Measurements from ENCODE around the gene CLBA1. TPM values are rescaled to one million over a fixed set of nuclear protein-coding genes. Genes with fewer than 3 reads are reported as not detected.

The CLBA1 gene
- polyA plus RNA-seq, 2 of the 4 experiments (the other 2 are of a cell fraction) = 11.5 to 12.0 TPM

GRCh38 chr14:104954746-104955395 lies 30.7 kb upstream of the CLBA1 start:
- no peak for FAIRE-seq
- H3K4me3 ChIP-seq = no peak overlapping the region
- no peak overlapping the region for H3K27ac ChIP-seq
- no peaks in the 10 kb centered on the region for H3K9me3 ChIP-seq
- POLR2A ChIA-PET = no interaction called here
- TF ChIP-seq EHF (CRISPR knock-in tag; IDR thresholded peaks at IDR 0.05) (no peak), ZFP36 (IDR thresholded peaks at IDR 0.05; ENCODE audit: borderline replicate concordance, partially characterized antibody) (no peak), TFCP2L1 (CRISPR knock-in tag; IDR thresholded peaks at IDR 0.05) (no peak), FOSL2 (IDR thresholded peaks at IDR 0.05) (no peak), FOSL2 (CRISPR knock-in tag; IDR thresholded peaks at IDR 0.05) (no peak), SREBF2 (IDR thresholded peaks at IDR 0.05) (no peak), HES2 (IDR thresholded peaks at IDR 0.05) (no peak), HDAC2 (IDR thresholded peaks at IDR 0.05) (no peak), POLR2A (IDR thresholded peaks at IDR 0.05; ENCODE audit: low read length) (no peak), E2F6 (IDR thresholded peaks at IDR 0.05; ENCODE audit: borderline replicate concordance, low read depth) (no peak)
- H3K4me1 ChIP-seq = peaks cover 7% of the 10 kb centered on the region; the same call in 2 of the 3 replicates
- no peak for DNase-seq (ENCODE audit: low read depth in 1 of 2, low spot score in 1 of 2)
- H3K4me2 ChIP-seq = no peak overlapping the region
- CTCF ChIA-PET = interaction anchor here (1.0 to 1.9 kb wide), 4 partner anchors 15 to 90 kb away, joined by 4 to 12 read pairs (median 8); no protein-coding TSS in a partner anchor
- no peak for ATAC-seq
- 96% methylated on average over 13 of the region's 13 CpGs for WGBS (ENCODE audit: missing lambda C conversion rate)

GRCh38 chr14:104955396-104955770 lies 30.2 kb upstream of the CLBA1 start:
- POLR2A ChIA-PET = no interaction called here
- CTCF ChIA-PET = interaction anchor here (0.9 to 1.9 kb wide), 5 partner anchors 11 to 90 kb away, joined by 3 to 12 read pairs (median 6); no protein-coding TSS in a partner anchor
- ATAC-seq (no peak), FAIRE-seq (no peak), DNase-seq (ENCODE audit: low read depth in 1 of 2, low spot score in 1 of 2) (no peak)
- H3K9me3 ChIP-seq = no peaks in the 10 kb centered on the region
- no peak for TF ChIP-seq RAD21 (conservative IDR thresholded peaks at IDR 0.05 in 1 of 2, IDR thresholded peaks at IDR 0.05 in 1 of 2)
- TF ChIP-seq NR3C1 (IDR thresholded peaks at IDR 0.05) = no peak
- no peak for TF ChIP-seq CHD4 (IDR thresholded peaks at IDR 0.05; ENCODE audit: borderline replicate concordance)
- TF ChIP-seq ZNF302 (CRISPR knock-in tag; IDR thresholded peaks at IDR 0.05) = no peak
- TF ChIP-seq ZC3H11A (IDR thresholded peaks at IDR 0.05) = no peak
- TF ChIP-seq RNF2 (IDR thresholded peaks at IDR 0.05; ENCODE audit: borderline replicate concordance, low read depth) = no peak
- TF ChIP-seq EP300 (IDR thresholded peaks at IDR 0.05) = no peak
- TF ChIP-seq MAZ (IDR thresholded peaks at IDR 0.05; ENCODE audit: borderline replicate concordance, low read depth, low read length) = no peak
- H3K4me2 ChIP-seq = no peak overlapping the region
- H3K4me1 ChIP-seq = peaks cover 7% of the 10 kb centered on the region; the same call in 2 of the 3 replicates
- no peak overlapping the region for H3K27ac ChIP-seq
- H3K4me3 ChIP-seq = no peak overlapping the region
- WGBS (ENCODE audit: missing lambda C conversion rate) = 100% methylated on average over 3 of the region's 3 CpGs

GRCh38 chr14:104956290-104956890 lies 29.2 kb upstream of the CLBA1 start:
- ChIA-PET CTCF (interaction anchor here (0.6 to 1.9 kb wide), 4 partner anchors 12 to 964 kb away, joined by 3 to 12 read pairs (median 6); no protein-coding TSS in a partner anchor), POLR2A (interaction anchor here (0.6 kb wide), 1 partner anchor 18 kb away, joined by 3 read pairs; no protein-coding TSS in a partner anchor)
- Histone ChIP-seq H3K4me2 (no peak overlapping the region), H3K4me1 (peaks cover 7% of the 10 kb centered on the region; the same call in 2 of the 3 replicates), H3K27ac (no peak overlapping the region), H3K9me3 (no peaks in the 10 kb centered on the region), H3K4me3 (no peak overlapping the region)
- no peak for FAIRE-seq
- 93% methylated on average over 14 of the region's 14 CpGs for WGBS (ENCODE audit: missing lambda C conversion rate)
- ATAC-seq = peak in 1 of 2 experiments; percentile 24; a peak in 2 of 6 replicates
- no peak for DNase-seq (ENCODE audit: low read depth in 1 of 2, low spot score in 1 of 2)
- no peak for TF ChIP-seq HOXB13 (CRISPR knock-in tag; IDR thresholded peaks at IDR 0.05; ENCODE audit: low read depth)
- TF ChIP-seq JUN (IDR thresholded peaks at IDR 0.05) = no peak
- no peak for TF ChIP-seq KDM1A (IDR thresholded peaks at IDR 0.05; ENCODE audit: low read depth)
- no peak for TF ChIP-seq POLR2A (IDR thresholded peaks at IDR 0.05; ENCODE audit: low read length)
- TF ChIP-seq SMC3 (IDR thresholded peaks at IDR 0.05) = no peak
- TF ChIP-seq USF2 (IDR thresholded peaks at IDR 0.05) = no peak
- no peak for TF ChIP-seq RFX5 (IDR thresholded peaks at IDR 0.05)
- TF ChIP-seq CHD4 (IDR thresholded peaks at IDR 0.05; ENCODE audit: borderline replicate concordance) = no peak
- TF ChIP-seq MYC (IDR thresholded peaks at IDR 0.05; ENCODE audit: borderline replicate concordance, low read length) = no peak
